Hematopoietic multipotent progenitor cell treated with erythropoietin and hydrocortisone succinate and interleukin-3 and kit ligand, for 15 days (in vitro differentiated cells): ENCODE results near the gene CATSPER1.
"Not testable (repeated sequence)": the region's sequence is repeated elsewhere in the genome, so short reads cannot be mapped to it uniquely, and the experiment has no call there.

Source experiments
- DNase-seq: peaks from one replicate; pipeline ENCODE4 v3.0.0-alpha.2; 2015; ENCODE audit warnings: low spot score

CATSPER1 gene

DNA sequence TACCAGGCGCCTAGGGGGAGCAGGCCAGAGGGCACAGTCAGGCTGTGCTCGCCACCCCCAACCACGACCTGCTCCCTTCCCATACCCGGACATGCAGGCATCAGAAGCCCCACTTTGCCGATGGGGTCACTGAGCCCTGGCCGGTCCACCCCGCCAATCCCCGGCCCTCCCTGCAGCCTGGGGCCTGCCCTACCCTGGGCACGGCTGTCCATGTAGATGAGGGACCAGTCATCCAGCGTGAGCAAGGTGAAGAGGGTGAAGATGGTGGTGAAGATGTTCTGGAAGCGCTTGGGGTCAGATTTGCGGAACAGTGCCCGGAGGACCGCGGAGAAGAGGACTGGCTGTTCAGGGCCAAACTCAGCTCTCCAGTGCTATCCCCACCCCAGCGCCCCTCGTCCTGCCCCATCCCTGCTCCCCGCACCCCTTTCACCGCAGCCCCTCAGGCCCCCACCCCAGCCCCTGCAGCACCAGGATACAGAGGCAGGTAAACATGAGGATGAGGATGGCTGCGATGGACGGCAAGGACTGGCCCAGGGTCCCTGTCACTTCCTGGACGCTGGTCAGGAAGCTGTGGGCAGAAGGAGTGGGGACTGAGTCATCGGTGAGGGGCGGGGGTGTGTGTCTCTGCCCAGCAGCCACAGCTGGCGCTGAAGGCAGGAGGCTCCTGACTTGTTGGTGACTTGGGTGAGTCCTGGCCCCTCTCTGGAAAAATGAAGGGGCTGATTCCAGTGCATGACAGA lies 5.5 kb downstream of the CATSPER1 start:
- no peak for DNase-seq

DNA sequence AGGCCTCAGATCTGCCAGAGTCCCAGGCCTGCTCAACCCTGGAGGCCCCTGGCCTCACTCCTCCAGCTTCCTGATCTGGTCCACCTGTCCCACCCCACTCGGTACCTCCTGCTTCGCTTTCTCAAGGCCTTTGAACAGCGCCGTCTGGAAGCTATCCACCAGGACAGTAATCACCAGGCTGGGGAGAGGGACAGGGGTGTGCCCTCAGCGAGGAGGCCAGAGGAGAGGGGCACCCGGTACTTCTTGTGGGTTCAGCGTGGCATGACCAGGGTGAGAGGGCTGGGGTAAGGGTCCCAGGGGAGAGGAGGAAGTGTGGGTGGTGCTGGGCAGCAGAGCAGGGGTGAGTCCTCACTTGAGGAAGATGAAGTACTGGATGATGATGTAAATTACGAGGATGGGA lies 6.1 kb downstream of the CATSPER1 start:
- DNase-seq = no peak

GRCh38 chr11:66017321-66017720 lies 9.0 kb downstream of the CATSPER1 start:
- no peak for DNase-seq

- no peak for DNase-seq
Observed at GRCh38 chr11:66016793-66017177, 9.5 kb downstream of the CATSPER1 start.

DNA sequence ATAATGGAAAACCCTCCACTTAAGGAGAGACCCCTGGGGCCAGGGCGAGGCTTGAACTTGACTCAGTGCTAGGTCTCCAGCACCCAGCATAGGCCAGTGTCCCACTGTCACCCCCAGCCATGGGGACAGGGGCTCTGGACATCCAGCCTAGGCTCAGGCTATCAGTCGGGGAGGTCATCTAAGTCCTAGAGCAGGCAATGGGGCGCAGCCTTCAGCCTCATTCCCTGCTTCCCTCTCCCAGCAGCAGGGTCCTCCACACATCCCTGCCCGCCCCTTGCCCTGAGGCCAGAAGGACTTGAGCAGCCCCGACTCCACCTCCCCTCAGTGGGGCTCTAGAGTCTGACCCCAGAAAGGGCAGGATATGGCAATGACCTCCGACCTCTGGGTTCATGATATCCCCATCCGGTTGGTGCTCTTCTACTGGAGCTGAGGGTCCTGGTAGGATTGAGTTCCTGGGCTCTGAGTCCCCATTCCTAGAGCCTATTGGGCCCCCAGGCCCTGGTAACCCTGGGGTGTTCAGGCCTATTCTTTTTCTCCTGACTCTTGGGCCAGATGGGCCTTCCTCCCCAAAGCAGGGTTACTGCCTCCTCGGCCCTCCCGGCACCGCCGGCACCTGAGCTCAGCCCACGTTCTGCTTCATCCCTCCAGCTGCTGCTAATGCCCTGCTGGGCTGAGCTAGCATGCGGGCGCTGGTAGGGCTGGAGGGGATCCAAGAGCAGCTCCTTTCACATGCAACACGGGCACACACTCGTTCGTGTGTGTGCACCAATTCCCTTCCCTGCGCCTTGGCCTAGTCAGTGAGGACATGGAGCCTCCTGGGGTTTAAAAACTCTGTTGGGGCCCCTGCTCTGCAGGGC lies 10.1 kb downstream of the CATSPER1 start:
- DNase-seq = no peak

DNA sequence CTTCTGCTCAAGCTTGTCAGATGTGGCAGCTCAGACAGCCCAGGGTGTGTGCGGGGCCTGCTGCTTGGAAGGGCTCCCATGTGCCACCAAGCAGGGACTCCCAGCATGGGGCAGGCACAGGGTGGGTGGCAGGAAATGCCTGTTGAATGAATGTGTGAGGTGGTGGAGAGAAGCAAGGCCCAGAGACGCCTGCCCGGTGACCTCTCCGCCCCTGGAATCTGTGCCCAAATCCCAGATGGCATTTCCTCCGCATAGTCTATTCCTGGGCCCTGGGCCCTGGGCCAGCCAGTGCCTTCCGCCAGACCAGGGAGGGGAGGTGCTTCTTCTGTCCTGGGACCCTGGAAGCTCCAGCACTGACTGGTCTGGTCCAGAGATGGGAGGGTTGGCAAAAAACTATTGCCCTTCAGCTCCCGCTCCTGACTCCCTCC lies 10.8 kb downstream of the CATSPER1 start:
- no peak for DNase-seq

- DNase-seq = no peak
Observed at GRCh38 chr11:66014804-66015453, 11.3 kb downstream of the CATSPER1 start.

GRCh38 chr11:66013762-66014100 lies 12.5 kb downstream of the CATSPER1 start:
- no peak for DNase-seq

DNA sequence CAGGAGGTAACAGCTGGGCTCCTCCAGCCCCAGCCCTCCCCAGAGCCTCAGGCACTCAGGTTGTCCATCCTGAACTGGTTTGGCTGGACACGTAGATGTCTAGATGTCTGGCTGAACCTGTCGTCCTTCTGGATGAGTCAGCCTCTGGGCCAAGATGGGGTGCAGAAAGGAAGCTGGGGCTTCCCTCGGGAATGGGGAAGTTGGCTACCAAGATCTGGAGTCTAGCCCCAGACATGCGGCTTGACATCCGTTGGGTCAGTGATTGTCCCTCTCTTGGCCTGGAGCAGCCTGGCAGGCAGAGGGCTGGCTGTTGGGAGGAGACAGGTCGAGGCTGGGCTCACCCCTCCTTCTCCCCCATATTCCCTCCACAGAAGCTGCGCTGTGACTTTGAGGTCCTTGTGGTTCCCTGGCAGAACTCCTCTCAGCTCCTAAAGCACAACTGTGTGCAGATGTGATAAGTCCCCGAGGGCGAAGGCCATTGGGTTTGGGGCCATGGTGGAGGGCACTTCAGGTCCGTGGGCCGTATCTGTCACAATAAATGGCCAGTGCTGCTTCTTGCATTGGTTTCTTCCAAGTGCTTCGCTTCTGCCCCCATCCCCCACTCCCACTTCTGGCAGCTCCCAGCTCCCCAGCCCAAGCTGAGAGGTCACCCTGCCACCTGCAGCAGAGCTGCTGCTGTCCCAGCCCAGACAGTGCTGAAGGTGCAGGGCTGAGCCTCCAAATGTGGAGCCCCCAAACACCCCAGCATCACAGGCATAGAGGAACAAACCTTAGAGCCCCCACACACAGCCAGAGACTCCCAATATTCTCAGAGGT lies 13.1 kb downstream of the CATSPER1 start:
- no peak for DNase-seq

- no peak for DNase-seq
Observed at GRCh38 chr11:66012371-66012945, 13.8 kb downstream of the CATSPER1 start.

DNA sequence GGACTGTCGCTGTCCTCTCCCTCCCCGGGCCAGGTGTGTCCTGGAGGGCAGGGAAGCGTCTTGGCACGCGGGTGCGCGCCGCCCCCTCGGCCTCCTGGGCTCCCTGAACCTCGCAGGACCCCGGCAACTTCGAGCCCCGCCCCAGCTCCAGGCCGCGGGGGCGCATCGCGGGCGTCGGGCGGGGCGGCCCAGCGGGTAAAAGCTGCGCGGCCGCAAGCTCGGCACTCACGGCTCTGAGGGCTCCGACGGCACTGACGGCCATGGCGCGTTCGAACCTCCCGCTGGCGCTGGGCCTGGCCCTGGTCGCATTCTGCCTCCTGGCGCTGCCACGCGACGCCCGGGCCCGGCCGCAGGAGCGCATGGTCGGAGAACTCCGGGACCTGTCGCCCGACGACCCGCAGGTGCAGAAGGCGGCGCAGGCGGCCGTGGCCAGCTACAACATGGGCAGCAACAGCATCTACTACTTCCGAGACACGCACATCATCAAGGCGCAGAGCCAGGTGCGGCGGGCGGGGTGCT lies 14.4 kb downstream of the CATSPER1 start, which contains the start of gene CST6:
Gene CST6, plus strand, starts transcription at position 224 of the 519 bp plus-strand sequence. Its CDS starts 37 bp downstream, at position 261.
- no peak for DNase-seq

GRCh38 chr11:66011239-66011784 lies 15.0 kb downstream of the CATSPER1 start:
- DNase-seq = no peak

DNA sequence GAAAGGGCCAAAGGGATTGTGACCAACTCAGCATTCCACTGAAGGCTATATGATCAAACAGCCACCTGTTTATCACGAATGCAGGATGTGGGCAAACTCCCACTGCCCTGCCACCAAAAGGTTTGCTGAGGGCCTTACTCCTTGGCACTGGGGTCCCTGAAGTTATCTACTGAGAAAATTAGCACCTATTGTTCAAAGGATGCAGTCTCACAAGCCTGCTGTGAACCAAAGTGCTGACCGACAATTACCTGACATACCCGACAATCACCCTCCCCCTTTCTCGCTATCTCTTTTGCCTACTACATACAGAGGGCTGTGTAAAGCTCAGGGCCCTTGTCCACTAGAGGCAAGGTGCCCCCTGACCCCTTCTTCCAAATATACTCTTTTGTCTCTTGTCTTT lies 16.2 kb downstream of the CATSPER1 start:
- not testable (repeated sequence) for DNase-seq

DNA sequence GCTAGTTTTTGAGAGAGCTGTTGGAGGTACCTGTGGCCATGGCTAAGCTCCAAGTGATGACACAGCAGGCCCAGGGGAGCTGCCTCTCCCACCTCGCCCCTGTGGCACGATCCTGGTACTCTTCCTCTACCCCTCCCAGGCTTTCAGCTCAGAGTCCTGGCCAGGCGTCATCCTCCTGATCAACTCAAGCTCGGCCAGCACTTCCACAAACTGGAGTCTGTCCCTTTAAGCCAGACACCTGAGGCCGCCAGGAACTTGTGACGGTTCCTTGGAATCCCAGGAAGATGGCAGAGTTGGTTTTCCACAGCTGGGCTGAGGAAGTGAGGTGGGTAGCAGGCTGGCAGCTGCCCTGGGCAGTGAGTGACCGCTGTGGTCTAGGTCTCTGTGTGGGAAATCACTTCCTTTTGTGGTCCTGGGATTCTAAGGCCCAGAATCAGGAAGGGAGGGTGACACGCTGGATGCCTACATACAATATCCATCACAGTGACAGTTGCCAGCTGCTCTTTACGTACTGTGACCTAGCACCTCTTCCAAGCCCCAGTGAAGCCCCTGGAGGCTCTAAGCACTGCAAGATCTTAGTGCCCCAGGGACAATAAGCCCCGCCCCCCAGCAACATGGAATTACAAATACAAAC lies 17.7 kb downstream of the CATSPER1 start:
- DNase-seq = no peak

DNA sequence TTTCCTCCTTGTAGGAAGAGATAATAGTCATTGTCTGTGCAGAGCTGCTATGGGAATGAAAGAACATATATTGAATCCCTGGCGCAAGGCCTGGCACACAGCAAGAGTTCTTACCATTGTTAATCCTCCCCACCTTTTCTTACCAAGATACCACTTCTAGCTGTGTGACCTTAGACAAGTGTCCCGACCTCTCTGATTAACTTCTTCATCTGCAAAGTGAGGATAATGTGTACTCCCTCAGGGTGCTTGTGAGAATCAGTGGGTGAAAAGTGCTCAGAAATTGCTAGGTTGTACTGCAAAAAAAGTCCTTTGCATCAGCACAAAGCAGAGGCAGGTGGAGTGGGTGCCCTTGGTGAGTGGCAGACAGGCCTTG lies 18.2 kb downstream of the CATSPER1 start:
- DNase-seq = no peak

- DNase-seq = no peak
Observed at GRCh38 chr11:66007201-66007634, 19.1 kb downstream of the CATSPER1 start.

- no peak for DNase-seq
Observed at GRCh38 chr11:66006891-66007176, 19.4 kb downstream of the CATSPER1 start.

DNA sequence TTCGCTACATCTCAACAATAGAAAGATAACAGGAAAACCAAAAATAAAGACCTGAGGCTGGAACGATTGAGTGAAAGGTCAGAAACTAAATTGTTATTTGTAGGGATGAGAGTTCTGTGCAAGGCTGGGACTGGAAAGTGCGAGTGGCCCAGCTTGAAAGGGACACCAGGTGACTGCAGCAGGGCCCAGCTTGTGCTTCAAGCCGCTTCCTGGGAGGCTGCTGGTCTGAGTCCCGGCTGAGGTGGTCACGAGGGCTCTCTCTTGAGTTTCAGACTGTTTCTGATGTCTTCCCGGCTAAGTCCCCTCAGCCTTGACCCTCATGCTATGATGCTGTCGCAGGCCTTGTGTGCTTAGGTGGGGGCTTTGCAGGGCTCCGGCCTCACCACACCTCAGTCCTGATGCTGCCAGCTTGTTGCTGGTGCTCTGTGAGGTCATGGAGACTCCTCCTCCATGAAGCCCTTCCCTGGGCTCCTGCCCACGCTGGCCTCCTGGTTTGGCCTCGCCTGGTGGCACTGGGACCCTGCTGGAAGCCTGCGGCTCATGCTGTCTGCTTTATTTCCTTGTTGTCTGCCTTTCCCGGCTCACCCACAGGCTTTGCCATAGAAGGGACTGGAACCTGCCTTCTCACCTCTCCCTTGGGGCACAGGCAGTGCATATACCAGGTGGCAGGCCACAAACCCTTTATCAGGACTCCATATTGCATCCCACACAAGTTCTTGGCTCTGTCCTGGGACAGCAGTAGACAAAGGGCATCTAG lies 20.0 kb downstream of the CATSPER1 start:
- DNase-seq = no peak

GRCh38 chr11:66004186-66004585 lies 22.1 kb downstream of the CATSPER1 start:
- no peak for DNase-seq

DNA sequence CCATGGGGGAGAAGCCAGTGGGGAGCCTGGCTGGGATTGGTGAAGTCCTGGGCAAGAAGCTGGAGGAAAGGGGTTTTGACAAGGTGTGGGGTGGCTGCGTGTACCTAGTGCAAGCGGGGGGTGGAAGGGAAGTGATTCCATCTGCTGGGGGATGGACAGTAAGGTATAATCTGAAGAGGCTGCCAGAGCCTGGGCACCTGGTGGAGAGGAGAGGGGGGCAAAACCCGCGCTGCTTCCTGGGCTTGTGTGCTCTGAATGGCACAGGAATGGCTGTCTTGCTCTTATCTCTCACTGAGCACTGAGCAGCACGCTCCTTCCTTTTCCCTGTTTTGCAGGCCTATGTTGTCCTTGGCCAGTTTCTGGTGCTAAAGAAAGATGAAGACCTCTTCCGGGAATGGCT lies 23.0 kb downstream of the CATSPER1 start:
- DNase-seq = no peak
